RWPE1 (cell line): ENCODE measurements around the gene NUB1.

Source experiments
- CTCF ChIA-PET: fragments of 350-600 bp; sonication (Branson Sonifier 250); formaldehyde crosslinking; extraction: SDS; loops from one replicate; lab custom pipeline; 2021; lab: Yijun Ruan, JAX
- POLR2A ChIA-PET: fragments of 400-600 bp; formaldehyde crosslinking; extraction: SDS; loops from one replicate; lab custom pipeline; 2020; ENCODE audit warnings: antibody characterized with exemption; ENCODE audit not compliant: low non-redundant PET; lab: Yijun Ruan, JAX
- DNase-seq: peaks from one replicate; pipeline ENCODE4 v3.0.0; 2012; ENCODE audit warnings: low spot score
- H3K27ac ChIP-seq: fragments of 450-650 bp; 2 replicates; pipeline ENCODE4 v1.5.1; 2017
- TF ChIP-seq, protein P1 (sequence below): fragments of 450-650 bp; conservative IDR thresholded peaks from 2 replicates; pipeline ENCODE4 v1.5.1; 2017; ENCODE audit warnings: low read depth, mild to moderate bottlenecking

NUB1 gene

DNA sequence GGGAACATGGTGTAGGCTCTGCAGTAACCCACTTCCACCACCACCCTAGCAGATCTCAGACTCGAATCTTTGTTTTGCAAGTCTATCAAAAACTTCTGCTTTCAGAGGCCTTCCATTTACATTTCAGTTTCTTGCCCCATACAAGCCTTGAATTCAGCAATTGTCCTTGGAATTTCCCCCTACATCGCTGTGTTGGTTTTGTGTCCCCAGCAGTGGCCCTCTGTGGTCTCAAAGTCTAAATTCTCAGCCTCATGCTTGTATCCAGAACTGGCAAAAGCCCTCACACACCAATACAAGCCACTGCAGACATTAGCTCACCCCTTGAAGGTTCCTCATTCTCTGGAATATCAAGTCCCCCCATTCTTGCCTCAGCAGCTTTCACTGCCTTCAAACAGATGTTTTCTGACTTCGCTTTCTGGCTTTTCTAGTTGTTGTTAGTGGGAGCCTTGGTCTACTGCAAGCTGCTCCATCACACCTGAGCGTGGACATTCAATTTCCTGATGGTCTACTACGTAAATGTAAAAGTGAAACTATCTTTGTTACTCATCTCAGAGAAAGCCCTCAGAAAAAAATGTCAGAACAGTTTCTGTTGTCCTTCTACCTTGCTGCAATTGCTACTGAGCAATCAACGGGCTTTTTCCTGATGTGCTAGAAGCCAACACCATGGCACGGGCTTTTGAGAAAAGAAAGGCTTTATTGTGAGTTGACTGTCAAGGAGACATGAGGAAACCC is 1.8 kb upstream of the NUB1 start:
- DNase-seq, result no peak
- TF ChIP-seq, protein P1, sequence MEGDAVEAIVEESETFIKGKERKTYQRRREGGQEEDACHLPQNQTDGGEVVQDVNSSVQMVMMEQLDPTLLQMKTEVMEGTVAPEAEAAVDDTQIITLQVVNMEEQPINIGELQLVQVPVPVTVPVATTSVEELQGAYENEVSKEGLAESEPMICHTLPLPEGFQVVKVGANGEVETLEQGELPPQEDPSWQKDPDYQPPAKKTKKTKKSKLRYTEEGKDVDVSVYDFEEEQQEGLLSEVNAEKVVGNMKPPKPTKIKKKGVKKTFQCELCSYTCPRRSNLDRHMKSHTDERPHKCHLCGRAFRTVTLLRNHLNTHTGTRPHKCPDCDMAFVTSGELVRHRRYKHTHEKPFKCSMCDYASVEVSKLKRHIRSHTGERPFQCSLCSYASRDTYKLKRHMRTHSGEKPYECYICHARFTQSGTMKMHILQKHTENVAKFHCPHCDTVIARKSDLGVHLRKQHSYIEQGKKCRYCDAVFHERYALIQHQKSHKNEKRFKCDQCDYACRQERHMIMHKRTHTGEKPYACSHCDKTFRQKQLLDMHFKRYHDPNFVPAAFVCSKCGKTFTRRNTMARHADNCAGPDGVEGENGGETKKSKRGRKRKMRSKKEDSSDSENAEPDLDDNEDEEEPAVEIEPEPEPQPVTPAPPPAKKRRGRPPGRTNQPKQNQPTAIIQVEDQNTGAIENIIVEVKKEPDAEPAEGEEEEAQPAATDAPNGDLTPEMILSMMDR, result no peak
- H3K27ac ChIP-seq, result no peak overlapping the region
- ChIA-PET CTCF (no interaction called here), POLR2A (no interaction called here)

DNA sequence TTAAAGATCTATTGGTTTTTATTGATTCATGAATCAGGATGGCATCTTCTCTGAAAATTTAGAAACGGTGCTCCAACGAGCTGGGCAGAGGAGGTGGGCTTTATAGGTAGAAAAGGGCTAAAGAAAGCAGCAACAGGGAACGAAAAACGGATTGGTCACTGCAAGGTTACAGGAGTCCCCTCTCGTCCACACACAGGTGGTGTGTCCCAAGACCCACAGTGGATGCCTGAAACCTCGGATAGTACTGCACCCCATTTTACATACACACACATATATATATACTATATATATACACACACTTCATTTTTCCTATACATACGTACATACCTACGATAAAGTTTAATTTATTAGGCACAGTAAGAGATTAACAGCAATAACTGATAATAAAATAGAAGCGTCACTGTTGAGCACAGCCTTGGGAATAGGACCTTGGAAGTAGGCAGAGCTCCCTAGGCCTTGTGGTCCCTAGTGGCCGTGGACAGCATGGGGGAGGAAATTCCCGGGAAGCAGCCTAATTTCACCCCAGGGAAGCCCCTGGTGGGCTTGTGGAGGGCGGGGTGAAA is 737 bp upstream of the NUB1 start:
- ChIA-PET POLR2A (interaction anchor here (0.5 kb wide), 1 partner anchor 12 kb away, joined by 3 read pairs; no protein-coding TSS in a partner anchor), CTCF (no interaction called here)
- TF ChIP-seq, protein P1, result no peak
- peak overlapping the region; percentile 74 for H3K27ac ChIP-seq
- DNase-seq, result peak; percentile 4

DNA sequence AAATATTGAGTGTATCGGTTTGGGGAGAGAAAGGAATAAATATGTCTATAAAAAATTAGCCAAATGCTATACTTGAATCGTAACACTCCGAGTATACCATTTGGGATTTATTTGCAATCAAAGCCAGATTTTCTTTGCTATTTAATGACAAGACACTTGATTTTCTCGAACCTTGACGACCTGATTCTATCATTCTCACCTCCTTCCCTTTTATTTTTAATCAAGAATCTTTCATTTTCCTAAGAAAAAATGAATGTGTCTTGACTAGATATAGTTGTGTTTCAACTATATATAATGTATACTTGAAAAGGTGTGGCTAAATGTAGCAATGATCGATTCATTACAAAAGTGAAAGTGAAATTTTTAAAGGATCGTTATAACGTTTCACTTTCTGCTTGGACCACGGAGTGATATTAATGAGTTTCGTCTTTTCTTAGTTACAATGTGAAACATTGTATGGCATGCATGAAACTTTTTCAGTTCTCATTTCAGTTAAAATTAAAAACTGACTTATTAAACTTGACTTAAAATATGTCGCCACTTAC is 562 bp downstream of the NUB1 start:
- ChIA-PET CTCF (no interaction called here), POLR2A (no interaction called here)
- TF ChIP-seq, protein P1, result no peak
- H3K27ac ChIP-seq, result peak overlapping the region; percentile 74
- DNase-seq, result peak; percentile 8

DNA sequence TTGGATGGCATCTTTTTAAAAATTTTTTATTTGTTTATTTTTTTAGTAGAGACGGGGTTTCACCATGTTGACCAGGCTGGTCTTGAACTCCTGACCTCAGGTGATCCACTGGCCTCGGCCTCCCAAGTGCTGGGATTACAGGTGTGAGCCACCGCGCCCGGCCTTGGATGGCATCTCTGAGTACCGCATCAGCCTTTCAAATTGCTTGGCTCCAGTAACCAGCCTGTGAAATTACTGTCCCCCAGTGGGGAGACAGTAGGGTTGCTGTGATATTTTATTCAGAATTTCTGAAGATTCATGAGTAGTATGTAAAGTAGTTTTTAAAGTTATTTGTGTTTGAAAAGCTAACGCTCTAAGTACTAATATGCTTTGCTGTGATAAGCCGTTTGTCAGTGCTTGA is 1.2 kb downstream of the NUB1 start:
- TF ChIP-seq, protein P1, result no peak
- H3K27ac ChIP-seq, result peak overlapping the region; percentile 36; the same call in 1 of the 2 replicates
- ChIA-PET CTCF (no interaction called here), POLR2A (no interaction called here)
- no peak for DNase-seq

DNA sequence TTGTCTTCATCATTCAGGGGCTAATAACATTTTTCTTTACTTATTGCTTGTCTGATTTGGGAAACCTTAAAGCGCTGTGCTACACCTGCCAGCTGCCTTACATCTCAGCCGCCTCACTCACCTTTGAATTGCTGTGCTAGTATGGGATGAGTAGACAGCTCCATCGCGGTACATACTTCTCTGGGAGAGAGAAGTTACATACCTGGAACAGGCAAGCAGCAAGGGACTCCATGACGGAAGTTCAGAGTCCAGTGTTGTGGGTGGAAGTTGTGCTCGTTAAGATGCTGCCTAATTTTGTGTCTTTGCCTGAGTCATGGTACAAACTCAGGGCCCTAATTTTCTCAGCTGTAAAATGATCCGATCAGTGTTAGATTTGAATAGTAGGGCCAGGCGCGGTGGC is 1.9 kb downstream of the NUB1 start:
- DNase-seq, result no peak
- H3K27ac ChIP-seq, result no peak overlapping the region
- TF ChIP-seq, protein P1, result no peak
- ChIA-PET CTCF (no interaction called here), POLR2A (no interaction called here)

DNA sequence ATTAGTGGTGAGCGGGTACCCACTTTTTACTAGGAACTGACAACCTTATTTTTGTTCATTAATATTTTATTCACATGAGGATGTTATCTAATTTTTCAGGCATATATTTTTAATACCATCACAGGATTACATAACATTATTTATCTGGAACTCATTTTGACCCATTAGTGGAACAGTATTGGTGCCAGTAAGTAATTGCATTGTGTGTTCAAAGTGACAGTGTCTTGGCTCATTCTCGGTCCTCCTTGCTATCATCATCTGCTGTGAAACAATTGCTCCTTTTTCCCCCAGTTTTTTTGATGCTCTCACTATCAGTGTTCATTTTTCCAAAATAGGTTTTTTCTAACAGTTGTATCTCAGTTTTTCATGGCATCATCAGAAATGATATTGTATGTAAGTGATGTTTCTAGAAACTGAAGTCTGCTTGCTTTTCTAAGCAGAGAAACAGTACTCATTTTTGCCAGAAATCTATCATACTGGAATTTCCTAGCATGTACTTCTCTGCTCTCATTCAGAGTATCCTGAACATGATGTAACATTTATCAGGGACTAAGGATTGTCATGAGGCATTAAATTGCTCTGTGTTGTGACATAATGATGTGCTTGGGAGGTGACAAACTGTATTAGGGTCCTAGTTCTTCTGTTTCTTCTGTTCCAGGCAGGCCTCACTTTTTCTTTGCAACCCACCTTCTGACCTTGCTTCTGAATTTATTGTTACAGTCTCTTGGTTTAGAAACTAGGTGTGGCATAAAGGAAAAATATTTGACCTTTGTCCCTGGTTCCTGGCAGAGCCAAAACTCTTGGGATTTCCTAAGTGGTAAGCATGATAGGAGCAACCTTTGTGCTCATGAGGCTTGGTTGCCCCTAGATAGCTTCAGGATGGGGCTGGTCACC is 4.2 kb downstream of the NUB1 start:
- ChIA-PET CTCF (interaction anchor here (1.1 kb wide), 1 partner anchor 31 kb away, joined by 3 read pairs; no protein-coding TSS in a partner anchor), POLR2A (no interaction called here)
- no peak overlapping the region for H3K27ac ChIP-seq
- TF ChIP-seq, protein P1, result no peak
- DNase-seq, result no peak
